Liver (tissue), 9 donors: ENCODE results near the gene KCTD19. TPM values are rescaled to one million over a fixed set of nuclear protein-coding genes. Genes with fewer than 3 reads are reported as not detected.

Experiments used
- DNase-seq: peaks from one replicate; pipeline ENCODE4 v3.0.0-alpha.2; 2017; ENCODE audit warnings: low spot score
- H3K27ac ChIP-seq, 2 donors: one replicate each; pipeline ENCODE4 v1.7.0; 2013; ENCODE audit warnings: inconsistent platforms in 2 of 2, low read length in 2 of 2, control low read depth in 1 of 2, low read depth in 1 of 2, mild to moderate bottlenecking in 1 of 2
- H3K27me3 ChIP-seq, 4 donors: one replicate each; pipeline versions ENCODE4 v1.6.1 to v1.7.0; 2013; ENCODE audit warnings: low read length in 3 of 4, inconsistent platforms in 1 of 4, mild to moderate bottlenecking in 1 of 4, moderate library complexity in 1 of 4; ENCODE audit not compliant: control insufficient read depth in 4 of 4, insufficient read depth in 4 of 4
- H3K36me3 ChIP-seq, 4 donors: one replicate each; pipeline versions ENCODE4 v1.6.1 to v1.7.0; 2013; ENCODE audit warnings: low read length in 3 of 4, mild to moderate bottlenecking in 3 of 4, low read depth in 1 of 4, moderate library complexity in 1 of 4; ENCODE audit not compliant: control insufficient read depth in 4 of 4, insufficient read depth in 3 of 4
- H3K4me1 ChIP-seq, 4 donors: one replicate each; pipeline versions ENCODE4 v1.6.1 to v1.7.0; 2013; ENCODE audit warnings: low read length in 3 of 4, mild to moderate bottlenecking in 3 of 4, moderate library complexity in 1 of 4; ENCODE audit not compliant: control insufficient read depth in 4 of 4, insufficient read depth in 4 of 4
- H3K4me3 ChIP-seq, 3 donors: one replicate each; pipeline versions ENCODE4 v1.6.1 to v1.7.0; 2013; ENCODE audit warnings: low read length in 3 of 3, control low read depth in 1 of 3, low read depth in 1 of 3, mild to moderate bottlenecking in 1 of 3
- H3K9ac ChIP-seq, 2 donors: one replicate each; pipeline ENCODE4 v1.7.0; 2013; ENCODE audit warnings: low read length in 2 of 2, mild to moderate bottlenecking in 2 of 2, moderate library complexity in 2 of 2, control low read depth in 1 of 2, low read depth in 1 of 2
- H3K9me3 ChIP-seq, 4 donors: one replicate each; pipeline versions ENCODE4 v1.6.1 to v1.7.0; 2013; ENCODE audit warnings: low read length in 3 of 4; ENCODE audit not compliant: control insufficient read depth in 4 of 4
- EGR1 ChIP-seq, 2 donors: IDR thresholded peaks; 2 replicates each; pipeline ENCODE4 v1.6.1; 2016 to 2018; ENCODE audit warnings: antibody characterized with exemption in 2 of 2, low read depth in 2 of 2
- FOXA1 ChIP-seq: IDR thresholded peaks from 2 replicates; pipeline ENCODE4 v1.6.1; 2016; ENCODE audit warnings: antibody characterized with exemption
- FOXA2 ChIP-seq: IDR thresholded peaks from 2 replicates; pipeline ENCODE4 v1.6.1; 2016; ENCODE audit warnings: antibody characterized with exemption
- GABPA ChIP-seq, 2 donors: IDR thresholded peaks in 1 of 2; conservative IDR thresholded peaks in 1 of 2; 2 replicates each; pipeline ENCODE4 v1.6.1; 2016; ENCODE audit warnings: antibody characterized with exemption in 2 of 2, mild to moderate bottlenecking in 1 of 2, moderate library complexity in 1 of 2
- HNF4A ChIP-seq, 2 donors: conservative IDR thresholded peaks; 2 replicates each; pipeline ENCODE4 v1.6.1; 2016; ENCODE audit warnings: antibody characterized with exemption in 2 of 2, mild to moderate bottlenecking in 2 of 2
- HNF4G ChIP-seq: IDR thresholded peaks from 2 replicates; pipeline ENCODE4 v1.6.1; 2016; ENCODE audit warnings: antibody characterized with exemption
- JUND ChIP-seq, 2 donors: IDR thresholded peaks; 2 replicates each; pipeline ENCODE4 v1.6.1; 2016; ENCODE audit warnings: antibody characterized with exemption in 2 of 2
- NR2F2 ChIP-seq: IDR thresholded peaks from 2 replicates; pipeline ENCODE4 v1.6.1; 2016; ENCODE audit warnings: antibody characterized with exemption
- RXRA ChIP-seq, 2 donors: IDR thresholded peaks; 2 replicates each; pipeline ENCODE4 v1.6.1; 2017 to 2018; ENCODE audit warnings: antibody characterized with exemption in 2 of 2, mild to moderate bottlenecking in 1 of 2
- SP1 ChIP-seq: IDR thresholded peaks from 2 replicates; pipeline ENCODE4 v1.6.1; 2018; ENCODE audit warnings: antibody characterized with exemption, mild to moderate bottlenecking
- TAF1 ChIP-seq: conservative IDR thresholded peaks from 2 replicates; pipeline ENCODE4 v1.6.1; 2016; ENCODE audit warnings: antibody characterized with exemption, mild to moderate bottlenecking
- YY1 ChIP-seq: IDR thresholded peaks from 2 replicates; pipeline ENCODE4 v1.6.1; 2016; ENCODE audit warnings: antibody characterized with exemption, mild to moderate bottlenecking
- WGBS: extraction: QIAGEN DNeasy Blood & Tissue Kit; methylation state at CpG from one replicate; pipeline ENCODE4 v1.1.7; 2013; 5-methylcytosine and 5-hydroxymethylcytosine counted together
- polyA plus RNA-seq, 2 donors: library from polyadenylated mRNA; stranded (reverse) in 1 of 2; unstranded in 1 of 2; fragments of 200-250 nt in 1 of 2; fragments of >200 nt in 1 of 2; fragmentation: Nextera tagmentation in 1 of 2; extraction: Ambion mirVana in 1 of 2; gene quantifications; one replicate each; pipeline versions ENCODE4 v1.2.1 to v1.2.3, GENCODE V29; 2013 to 2015
- total RNA-seq, 2 donors: library from RNA; depleted of rRNA; stranded (reverse); fragments of >200 nt; gene quantifications; one replicate each; pipeline ENCODE4 v1.2.3, GENCODE V29; 2014
- TF ChIP-seq, protein P1 (sequence below): IDR thresholded peaks from 2 replicates; pipeline ENCODE4 v1.6.1; 2016; ENCODE audit warnings: antibody characterized with exemption
- TF ChIP-seq, protein P2 (sequence below): IDR thresholded peaks from 2 replicates; pipeline ENCODE4 v1.6.1; 2016; ENCODE audit warnings: antibody characterized with exemption
- TF ChIP-seq, protein P3 (sequence below): IDR thresholded peaks from 2 replicates; pipeline ENCODE4 v1.6.1; 2016; ENCODE audit warnings: antibody characterized with exemption
- TF ChIP-seq, protein P4 (sequence below): fragments of 150-350 bp; IDR thresholded peaks from 2 replicates; pipeline ENCODE4 v1.5.1; 2017; ENCODE audit warnings: improper control_type of control experiment, low read depth, low read length; ENCODE audit not compliant: missing input control
- donor health status: healthy.
- donor health status: healthy.
- donor health status: healthy.
- donor health status: healthy.
- donor health status: healthy.

KCTD19 gene
- total and polyA plus RNA-seq, 4 donors, result 0.28 TPM; not detected in 3

DNA sequence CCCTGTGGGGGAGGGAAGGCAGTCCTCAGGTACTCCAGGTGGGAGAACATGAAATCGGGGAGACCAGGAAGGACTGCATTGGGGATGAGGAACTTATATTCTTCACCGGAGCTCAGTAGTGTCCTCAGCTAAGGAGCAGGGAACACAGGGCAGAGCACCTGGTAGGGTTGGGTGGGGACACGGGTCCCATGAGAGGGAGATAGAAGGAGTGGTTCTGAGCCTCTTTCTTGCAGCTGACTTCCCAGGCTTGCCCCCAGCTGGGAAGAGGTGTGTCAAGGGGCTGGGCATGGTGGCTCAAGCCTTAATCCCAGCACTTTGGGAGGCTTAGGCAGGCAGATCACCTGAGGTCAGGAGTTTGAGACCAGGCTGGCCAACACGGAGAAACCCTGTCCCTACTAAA lies 81.4 kb downstream of the KCTD19 start:
- H3K9me3 ChIP-seq, result no peaks in the 10 kb centered on the region
- no peaks in the 10 kb centered on the region for H3K36me3 ChIP-seq
- peaks cover 17 to 52% (median 34%) of the 10 kb centered on the region in 4 donors for H3K4me1 ChIP-seq
- no peak overlapping the region for H3K9ac ChIP-seq
- H3K27me3 ChIP-seq, result peaks cover 0 to 13% (median under 1%) of the 10 kb centered on the region in 4 donors
- no peak for DNase-seq
- H3K27ac ChIP-seq, result peak overlapping the region; percentile 80 to 88
- WGBS, result 71% methylated on average over 4 of the region's 4 CpGs
- H3K4me3 ChIP-seq, result no peak overlapping the region
- TF ChIP-seq FOXA2, result no peak
- TF ChIP-seq EGR1 (IDR thresholded peaks at IDR 0.05; ENCODE audit: low read depth in 2 of 2), result no peak
- no peak for TF ChIP-seq FOXA1
- no peak for TF ChIP-seq GABPA (IDR thresholded peaks at IDR 0.05 in 1 of 2, conservative IDR thresholded peaks at IDR 0.05 in 1 of 2)
- TF ChIP-seq, protein P1, sequence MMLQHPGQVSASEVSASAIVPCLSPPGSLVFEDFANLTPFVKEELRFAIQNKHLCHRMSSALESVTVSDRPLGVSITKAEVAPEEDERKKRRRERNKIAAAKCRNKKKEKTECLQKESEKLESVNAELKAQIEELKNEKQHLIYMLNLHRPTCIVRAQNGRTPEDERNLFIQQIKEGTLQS, result no peak
- no peak for TF ChIP-seq RXRA (IDR thresholded peaks at IDR 0.05)
- TF ChIP-seq JUND (IDR thresholded peaks at IDR 0.05), result no peak
- TF ChIP-seq, protein P2, sequence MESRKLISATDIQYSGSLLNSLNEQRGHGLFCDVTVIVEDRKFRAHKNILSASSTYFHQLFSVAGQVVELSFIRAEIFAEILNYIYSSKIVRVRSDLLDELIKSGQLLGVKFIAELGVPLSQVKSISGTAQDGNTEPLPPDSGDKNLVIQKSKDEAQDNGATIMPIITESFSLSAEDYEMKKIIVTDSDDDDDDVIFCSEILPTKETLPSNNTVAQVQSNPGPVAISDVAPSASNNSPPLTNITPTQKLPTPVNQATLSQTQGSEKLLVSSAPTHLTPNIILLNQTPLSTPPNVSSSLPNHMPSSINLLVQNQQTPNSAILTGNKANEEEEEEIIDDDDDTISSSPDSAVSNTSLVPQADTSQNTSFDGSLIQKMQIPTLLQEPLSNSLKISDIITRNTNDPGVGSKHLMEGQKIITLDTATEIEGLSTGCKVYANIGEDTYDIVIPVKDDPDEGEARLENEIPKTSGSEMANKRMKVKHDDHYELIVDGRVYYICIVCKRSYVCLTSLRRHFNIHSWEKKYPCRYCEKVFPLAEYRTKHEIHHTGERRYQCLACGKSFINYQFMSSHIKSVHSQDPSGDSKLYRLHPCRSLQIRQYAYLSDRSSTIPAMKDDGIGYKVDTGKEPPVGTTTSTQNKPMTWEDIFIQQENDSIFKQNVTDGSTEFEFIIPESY, result no peak
- TF ChIP-seq, protein P3, sequence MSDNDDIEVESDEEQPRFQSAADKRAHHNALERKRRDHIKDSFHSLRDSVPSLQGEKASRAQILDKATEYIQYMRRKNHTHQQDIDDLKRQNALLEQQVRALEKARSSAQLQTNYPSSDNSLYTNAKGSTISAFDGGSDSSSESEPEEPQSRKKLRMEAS, result no peak
- no peak for TF ChIP-seq HNF4A (conservative IDR thresholded peaks at IDR 0.05)
- TF ChIP-seq YY1, result no peak
- TF ChIP-seq, protein P4, sequence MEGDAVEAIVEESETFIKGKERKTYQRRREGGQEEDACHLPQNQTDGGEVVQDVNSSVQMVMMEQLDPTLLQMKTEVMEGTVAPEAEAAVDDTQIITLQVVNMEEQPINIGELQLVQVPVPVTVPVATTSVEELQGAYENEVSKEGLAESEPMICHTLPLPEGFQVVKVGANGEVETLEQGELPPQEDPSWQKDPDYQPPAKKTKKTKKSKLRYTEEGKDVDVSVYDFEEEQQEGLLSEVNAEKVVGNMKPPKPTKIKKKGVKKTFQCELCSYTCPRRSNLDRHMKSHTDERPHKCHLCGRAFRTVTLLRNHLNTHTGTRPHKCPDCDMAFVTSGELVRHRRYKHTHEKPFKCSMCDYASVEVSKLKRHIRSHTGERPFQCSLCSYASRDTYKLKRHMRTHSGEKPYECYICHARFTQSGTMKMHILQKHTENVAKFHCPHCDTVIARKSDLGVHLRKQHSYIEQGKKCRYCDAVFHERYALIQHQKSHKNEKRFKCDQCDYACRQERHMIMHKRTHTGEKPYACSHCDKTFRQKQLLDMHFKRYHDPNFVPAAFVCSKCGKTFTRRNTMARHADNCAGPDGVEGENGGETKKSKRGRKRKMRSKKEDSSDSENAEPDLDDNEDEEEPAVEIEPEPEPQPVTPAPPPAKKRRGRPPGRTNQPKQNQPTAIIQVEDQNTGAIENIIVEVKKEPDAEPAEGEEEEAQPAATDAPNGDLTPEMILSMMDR, result no peak
- no peak for TF ChIP-seq SP1
- TF ChIP-seq HNF4G, result no peak
- TF ChIP-seq NR2F2, result no peak

DNA sequence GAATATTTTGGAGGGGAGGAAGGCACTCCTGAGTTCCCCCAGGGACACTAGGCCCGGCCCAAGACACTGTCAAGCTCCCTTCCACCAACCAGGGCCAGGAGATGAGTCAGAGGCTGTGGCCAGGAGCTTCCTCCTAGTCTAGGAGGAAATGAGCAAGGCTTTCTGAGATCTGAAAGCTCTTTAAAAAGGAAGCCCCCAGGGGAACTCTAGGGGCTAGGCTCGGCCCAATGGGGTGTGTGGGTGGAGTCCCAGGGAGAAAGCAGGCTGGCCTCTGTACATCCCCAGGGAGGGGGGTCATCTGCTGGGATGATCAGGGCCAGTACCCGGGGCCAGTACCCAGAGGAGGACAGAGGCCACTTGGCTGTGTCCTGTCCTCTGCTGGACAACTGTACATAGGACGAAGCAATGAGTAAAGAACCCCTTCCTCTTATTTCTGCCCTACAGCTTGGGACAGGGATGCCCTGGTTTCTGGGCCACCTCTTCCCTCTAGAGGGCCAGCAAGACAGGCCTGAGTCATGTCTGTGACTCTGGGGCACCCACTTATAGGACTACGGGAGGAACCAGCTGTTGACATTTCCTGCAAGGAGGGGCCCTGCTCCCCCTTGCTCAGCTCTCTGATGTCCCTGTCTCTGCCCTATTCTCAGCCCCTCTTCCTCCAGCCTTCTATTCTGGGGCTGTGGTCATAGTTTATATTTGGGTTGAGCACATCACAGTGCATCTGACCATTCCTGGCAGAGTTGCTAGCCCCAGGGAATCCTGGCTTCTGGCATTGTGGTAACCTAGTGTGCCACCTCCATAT lies 82.0 kb downstream of the KCTD19 start:
- H3K9me3 ChIP-seq, result no peaks in the 10 kb centered on the region
- no peak for DNase-seq
- peaks cover 0 to 8% (median 0%) of the 10 kb centered on the region in 4 donors for H3K27me3 ChIP-seq
- no peaks in the 10 kb centered on the region for H3K36me3 ChIP-seq
- H3K9ac ChIP-seq, result no peak overlapping the region
- H3K27ac ChIP-seq, result peak overlapping the region; percentile 80 to 88
- peaks cover 17 to 52% (median 34%) of the 10 kb centered on the region in 4 donors for H3K4me1 ChIP-seq
- TF ChIP-seq, protein P1, result no peak
- TF ChIP-seq EGR1 (IDR thresholded peaks at IDR 0.05; ENCODE audit: low read depth in 2 of 2) (peak in 1 of 2 donors; percentile 23), GABPA (IDR thresholded peaks at IDR 0.05 in 1 of 2, conservative IDR thresholded peaks at IDR 0.05 in 1 of 2) (no peak), TAF1 (no peak), JUND (IDR thresholded peaks at IDR 0.05) (peak; percentile 51 to 68), HNF4G (no peak)
- TF ChIP-seq, protein P4, result no peak
- TF ChIP-seq, protein P3, result no peak
- WGBS, result 41% methylated on average over 5 of the region's 5 CpGs
- no peak overlapping the region for H3K4me3 ChIP-seq
